WI38 (cell line): ENCODE results near the gene TMEM45A.

Experiments
- H3K4me3 ChIP-seq: 2 replicates; pipeline ENCODE4 v1.5.1; 2011; ENCODE audit warnings: low read depth, mild to moderate bottlenecking, control low read depth, low read length
- CTCF ChIP-seq: IDR thresholded peaks from 2 replicates; pipeline ENCODE4 v1.5.1; 2012; ENCODE audit warnings: low read depth, mild to moderate bottlenecking, control low read depth, low read length

TMEM45A gene

GRCh38 chr3:100456745-100457144 lies 35.7 kb upstream of the TMEM45A start:
- no peak overlapping the region for H3K4me3 ChIP-seq
- no peak for TF ChIP-seq CTCF

GRCh38 chr3:100457811-100458210 lies 34.6 kb upstream of the TMEM45A start:
- no peak overlapping the region for H3K4me3 ChIP-seq
- TF ChIP-seq CTCF, result no peak

- no peak overlapping the region for H3K4me3 ChIP-seq
- no peak for TF ChIP-seq CTCF
These were observed 33.6 kb upstream of the TMEM45A start for GRCh38 chr3:100458814-100459213.

DNA sequence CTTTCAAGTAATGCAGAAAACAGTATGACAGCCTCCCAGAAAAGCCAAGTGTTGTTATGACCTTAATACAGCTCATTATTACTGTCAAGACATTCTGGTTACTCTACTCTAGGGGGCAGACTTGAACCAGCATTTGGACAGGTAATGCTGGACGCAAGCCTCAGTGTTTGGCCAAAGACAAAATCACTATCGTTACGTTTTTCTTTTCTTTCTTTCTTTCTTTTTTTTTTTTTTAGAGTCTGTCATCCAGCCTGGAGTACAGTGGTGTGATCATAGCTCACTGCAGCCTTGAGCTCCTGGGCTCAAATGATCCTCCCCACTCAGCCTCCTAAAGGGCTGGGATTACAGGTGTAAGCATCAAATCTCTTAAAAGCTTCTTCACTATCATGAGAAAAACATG lies 29.4 kb upstream of the TMEM45A start:
- TF ChIP-seq CTCF, result peak; percentile 59; the same call in 1 of the 2 replicates
- no peak overlapping the region for H3K4me3 ChIP-seq

GRCh38 chr3:100463646-100464155 lies 28.7 kb upstream of the TMEM45A start:
- no peak overlapping the region for H3K4me3 ChIP-seq
- TF ChIP-seq CTCF, result no peak

- no peak for TF ChIP-seq CTCF
- H3K4me3 ChIP-seq, result no peak overlapping the region
These were observed 26.3 kb upstream of the TMEM45A start for GRCh38 chr3:100465892-100466777.

GRCh38 chr3:100467133-100467532 lies 25.3 kb upstream of the TMEM45A start:
- H3K4me3 ChIP-seq, result no peak overlapping the region
- no peak for TF ChIP-seq CTCF
